Hematopoietic multipotent progenitor cell treated with erythropoietin and hydrocortisone succinate and interleukin-3 and kit ligand, for 4 days (in vitro differentiated cells): ENCODE results near the gene TMEM161A.

Experiments
- DNase-seq: peaks from one replicate; pipeline ENCODE4 v3.0.0-alpha.2; 2015

Gene TMEM161A

DNA sequence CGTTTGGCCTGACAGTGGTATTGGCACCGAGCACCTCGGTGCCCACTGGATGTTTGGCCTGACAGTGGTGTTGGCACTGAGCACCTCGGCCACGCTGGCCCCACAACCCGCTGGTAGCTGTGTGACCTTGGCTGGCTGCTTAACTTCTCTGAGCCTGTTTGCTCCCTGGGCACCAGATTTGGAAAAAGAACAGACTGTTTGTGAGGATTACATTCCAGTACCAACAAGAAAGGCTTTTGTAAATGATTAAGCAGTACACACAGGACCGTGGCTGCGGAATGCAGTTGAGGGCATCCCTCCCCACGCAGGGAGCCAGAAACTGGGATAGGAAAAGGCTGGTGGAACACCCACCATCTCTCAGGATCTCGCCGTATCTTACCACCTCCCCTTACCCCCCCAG is 42.6 kb downstream of the TMEM161A start:
- DNase-seq: no peak

DNA sequence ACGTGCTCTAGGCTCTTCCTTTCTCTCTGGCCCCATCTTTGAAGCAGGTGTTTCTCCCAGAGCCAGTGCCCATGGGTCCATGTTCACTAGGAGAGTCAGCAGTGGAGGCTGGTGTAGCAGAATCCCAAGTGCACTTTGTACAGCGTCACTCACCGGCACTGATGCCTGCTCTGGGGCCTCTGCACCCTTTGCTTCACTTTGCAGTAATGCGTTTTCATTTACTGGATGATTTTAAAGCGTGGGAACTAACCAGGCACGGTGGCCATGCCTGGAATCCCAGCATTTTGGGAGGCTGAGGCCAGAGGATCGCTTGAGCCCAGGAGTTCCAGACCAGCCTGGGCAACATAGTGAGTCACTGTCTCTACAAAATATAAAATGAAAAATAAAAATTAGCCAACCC is 43.8 kb downstream of the TMEM161A start:
- DNase-seq: no peak

DNA sequence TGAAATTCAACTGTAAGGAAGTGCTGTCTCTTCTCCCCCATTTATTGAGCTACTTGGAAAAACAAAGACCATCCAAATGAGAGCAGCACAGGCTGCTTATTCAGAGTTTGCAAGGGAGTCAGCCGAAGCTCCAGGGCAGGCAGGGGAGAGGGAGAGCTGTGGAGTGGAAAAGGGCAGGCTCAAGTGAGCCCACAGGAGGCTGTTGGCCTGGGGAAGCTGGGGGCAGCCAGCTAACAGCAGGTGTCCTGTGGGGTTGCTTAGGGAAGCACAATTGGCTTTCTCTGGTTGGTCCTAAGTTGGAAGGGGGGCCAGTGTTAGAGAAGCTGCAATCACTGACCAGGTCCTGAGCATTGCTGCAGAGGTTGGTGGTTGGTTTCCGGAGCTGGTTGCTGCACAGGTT is 50.6 kb downstream of the TMEM161A start:
- no peak for DNase-seq

DNA sequence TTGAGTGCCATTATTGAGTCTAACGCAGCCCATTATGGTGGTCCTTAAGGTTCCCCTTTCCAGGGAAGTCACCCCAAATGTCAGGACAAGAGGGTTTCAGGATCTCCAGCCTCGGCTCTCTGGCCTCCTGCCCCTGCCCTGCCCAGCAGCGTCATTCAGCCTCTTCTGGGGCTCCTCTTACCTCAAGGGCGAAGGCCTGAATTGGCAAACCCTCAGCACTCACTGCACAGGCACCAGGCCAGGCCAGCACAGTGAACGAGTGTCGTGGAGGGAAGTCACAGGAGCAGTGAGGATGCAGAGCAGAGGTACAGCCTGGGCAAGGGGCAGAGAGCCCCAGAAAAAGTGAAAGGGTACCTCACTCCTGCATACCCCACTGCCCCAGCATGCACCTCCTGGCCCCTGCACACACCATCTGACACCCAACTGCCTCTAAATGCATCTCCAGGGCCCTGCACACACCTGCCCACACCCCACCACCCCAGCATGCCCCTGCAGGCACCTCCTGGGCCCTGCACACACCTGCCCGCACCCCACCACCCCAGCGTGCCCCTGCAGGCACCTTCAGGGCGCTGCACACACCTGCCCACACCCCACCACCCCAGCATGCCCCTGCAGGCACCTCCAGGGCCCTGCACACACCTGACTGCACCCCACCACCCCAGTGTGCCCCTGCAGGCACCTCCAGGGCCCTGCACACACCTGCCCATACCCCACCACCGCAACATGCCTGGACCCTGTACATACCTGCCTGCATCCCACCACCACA is 54.7 kb downstream of the TMEM161A start:
- no peak for DNase-seq

DNA sequence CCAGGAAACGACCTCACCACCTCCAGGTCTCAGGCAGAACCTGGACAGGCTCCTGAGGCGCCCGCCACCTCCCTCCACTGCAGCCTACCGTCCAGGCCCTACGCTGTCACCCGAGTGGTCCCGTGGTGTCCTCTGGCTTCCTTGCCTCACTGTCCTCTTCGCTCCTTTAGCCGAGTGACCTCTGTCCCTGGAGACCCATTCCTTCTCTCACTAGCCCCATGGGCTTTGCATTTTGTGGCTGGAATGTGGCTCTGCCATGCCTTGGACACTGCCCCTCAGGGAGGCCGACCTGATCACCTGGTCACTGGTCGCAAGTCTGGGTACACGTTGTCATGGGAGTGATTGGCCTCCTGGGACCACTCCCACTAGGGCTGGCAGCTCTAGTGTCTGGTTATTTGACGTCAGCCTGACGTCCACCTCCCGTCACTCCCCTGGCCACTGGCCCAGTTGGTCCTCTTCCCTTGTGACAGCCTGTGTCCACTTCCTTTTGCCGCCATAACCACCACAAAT is 56.6 kb downstream of the TMEM161A start:
- DNase-seq: no peak

DNA sequence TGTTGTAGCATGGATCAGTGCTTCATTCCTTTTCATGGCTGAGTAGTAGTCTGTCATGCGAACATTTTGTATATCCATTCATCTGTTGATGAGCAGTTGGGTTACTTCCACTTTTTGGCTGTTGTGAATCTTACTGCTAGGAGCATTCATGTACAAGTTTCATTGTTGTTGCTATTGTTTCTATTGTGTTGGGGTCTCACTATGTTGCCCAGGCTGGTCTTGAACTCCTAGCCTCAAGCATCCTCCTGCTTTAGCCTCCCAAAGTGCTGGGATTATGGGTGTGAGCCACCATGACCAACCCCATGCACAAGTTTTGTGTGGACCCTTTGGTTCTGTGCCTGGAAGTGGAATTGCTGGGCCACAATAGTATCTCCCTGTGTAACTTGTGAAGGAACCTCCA is 58.7 kb downstream of the TMEM161A start:
- no peak for DNase-seq

DNA sequence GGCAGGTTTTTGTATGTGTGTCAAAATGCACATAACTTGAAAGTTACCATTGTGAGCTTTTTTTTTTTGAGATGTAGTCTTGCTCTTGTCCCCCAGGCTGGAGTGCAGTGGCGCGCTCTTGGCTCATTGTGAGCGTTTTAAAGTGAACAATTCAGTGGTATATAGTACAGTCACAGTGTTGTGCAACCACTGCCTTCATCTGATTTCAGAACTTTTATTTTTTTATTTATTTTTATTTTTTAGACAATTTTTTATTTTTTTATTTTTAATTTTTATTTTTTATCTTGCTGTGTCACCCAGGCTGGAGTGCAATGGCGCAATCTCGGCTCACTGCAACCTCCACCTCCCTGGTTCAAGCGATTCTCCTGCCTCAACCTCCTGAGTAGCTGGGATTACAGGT is 59.5 kb downstream of the TMEM161A start:
- DNase-seq: no peak

DNA sequence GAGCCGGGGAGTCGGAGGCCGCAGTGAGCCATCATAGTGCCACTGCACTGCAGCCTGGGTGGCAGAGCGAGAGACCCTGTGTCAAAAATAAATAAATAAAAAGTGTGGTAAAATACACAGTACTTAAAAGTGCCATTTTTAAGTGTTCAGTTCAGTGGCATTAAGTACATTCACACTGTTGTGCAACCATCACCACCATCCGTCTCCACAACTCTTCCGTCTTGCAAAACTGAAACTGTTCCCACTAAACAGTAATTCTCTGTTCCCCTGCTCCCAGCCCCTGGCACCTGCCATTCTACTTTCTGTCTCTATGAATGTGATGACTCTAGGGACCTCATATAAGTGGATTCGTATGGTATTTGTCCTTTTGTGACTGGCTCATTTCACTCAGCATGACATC is 61.2 kb downstream of the TMEM161A start:
- DNase-seq: no peak

DNA sequence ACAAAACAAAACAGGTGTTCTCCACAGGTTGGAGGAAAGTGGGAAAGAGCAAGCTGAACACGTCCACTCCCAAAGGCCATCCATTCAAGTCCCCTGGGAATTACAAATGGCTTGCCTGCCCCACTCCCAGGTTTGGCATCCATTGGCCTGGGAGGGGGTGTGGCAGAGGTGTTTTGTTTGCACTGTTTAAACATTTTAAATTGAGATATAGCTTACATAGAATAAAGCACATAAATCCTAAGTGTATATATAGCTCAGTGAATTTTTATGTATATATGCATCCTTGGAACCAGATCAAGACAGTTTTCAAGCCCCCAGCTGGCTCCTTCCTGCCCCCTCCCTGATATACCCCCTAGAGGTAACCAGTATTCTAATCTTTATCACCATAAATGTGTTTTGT is 61.8 kb downstream of the TMEM161A start:
- no peak for DNase-seq

DNA sequence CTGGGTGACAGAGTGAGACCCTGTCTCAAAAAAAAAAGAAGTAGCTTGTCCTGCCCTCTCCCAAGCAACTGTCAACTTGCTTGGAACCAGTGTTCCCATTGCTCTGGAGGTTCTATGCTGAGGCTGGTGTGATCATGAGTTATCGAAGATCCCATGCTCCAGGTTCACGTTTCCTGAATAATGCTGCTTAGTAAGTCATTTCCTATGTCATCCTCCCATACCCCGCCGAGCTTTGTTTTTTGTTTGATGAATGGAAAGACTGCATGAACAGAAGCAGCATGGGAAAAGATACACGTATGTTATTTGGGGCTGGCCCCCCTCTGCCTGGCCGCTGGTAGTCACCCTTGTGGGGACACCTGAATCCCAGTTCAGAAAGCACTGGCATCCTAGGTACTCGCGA is 63.2 kb downstream of the TMEM161A start:
- DNase-seq: no peak

DNA sequence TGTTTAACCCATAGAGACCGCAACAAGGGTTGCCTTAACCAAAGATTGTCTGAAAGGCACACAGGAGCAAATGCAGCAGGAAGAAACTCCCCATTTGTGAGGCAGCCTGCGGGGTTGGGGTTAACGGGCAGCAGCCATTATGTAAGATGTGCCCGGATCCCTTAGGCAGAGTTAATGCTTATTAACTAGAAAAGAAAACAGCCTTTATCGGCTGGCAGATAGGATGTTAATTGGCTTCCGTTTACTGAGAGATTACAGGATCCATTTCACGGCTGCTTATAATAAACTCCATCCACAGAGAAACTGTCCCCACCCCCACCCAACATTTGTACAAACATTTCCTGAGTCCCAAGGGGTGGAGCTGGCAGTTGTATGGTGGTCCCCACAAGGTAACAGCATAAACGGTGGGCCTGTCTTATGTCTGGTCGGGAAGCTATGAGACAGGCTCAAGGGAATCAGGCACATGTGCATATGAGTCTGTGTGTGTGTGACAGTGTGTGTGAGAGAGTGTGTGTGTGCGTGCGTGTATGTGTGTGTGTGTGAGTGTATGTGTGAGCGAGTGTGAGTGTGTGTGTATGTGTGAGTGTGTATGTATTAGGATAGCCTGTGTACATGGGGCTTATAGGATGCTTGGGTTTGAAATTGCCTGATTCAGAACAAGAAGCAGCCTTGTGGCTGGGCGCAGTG is 63.9 kb downstream of the TMEM161A start:
- no peak for DNase-seq

DNA sequence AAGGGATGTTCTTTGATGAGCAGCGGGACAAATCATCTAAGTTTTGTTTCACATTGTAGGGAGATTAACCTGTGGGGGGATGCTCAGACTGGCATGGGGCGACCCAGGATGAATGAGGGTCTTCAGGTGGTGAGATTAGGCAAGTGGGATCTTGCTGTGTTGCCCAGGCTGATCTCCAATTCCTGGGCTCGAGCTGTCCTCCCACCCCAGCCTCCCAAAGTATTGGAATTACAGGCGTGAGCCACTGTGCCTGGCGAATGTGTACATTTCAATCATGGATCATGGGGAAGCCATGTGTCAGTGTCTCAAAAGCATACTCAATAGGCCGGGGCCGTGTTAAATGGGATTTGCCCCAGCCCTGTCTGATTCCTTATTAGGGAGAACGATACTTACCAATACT is 66.4 kb downstream of the TMEM161A start:
- no peak for DNase-seq
